Measurements from ENCODE around the gene VPS16. TPM values are rescaled to one million over a fixed set of nuclear protein-coding genes. Genes with fewer than 3 reads are reported as not detected.
A peak's percentile ranks its signal among the peaks of the same experiment; 100 is the strongest.

The VPS16 gene
- total and polyA plus RNA-seq, 2 of the 13 experiments (the other 11 are each of a cell fraction or from before 2014, with no cell fraction given) = 34.2 to 35.4 TPM

DNA sequence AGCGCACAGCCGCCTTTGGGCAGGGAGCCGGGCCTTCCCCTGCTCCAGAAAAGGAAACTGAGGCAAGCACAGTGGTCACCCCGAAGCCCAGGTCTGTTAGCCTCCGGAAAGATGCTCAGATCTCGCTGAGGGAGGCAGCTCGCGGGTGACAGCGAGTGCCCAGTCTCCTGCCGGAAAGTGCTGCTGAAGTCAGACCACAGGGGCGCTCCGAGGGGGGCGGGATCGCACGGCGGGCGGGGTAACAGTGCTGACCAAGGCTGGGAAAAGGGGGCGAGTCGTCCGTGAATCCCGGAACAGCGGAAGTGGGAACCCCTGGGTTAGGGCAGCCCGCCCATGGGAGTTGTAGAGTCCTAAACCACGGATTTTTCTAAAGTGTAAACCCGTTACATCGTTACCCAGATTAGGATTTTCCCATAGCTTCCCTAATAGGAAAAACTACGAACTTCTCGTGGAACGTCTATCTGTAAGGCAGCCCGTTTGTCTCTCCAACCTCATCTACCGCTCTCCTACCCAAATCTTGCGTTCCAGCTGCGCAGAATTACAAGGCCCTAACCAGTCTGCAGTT is 504 bp downstream of the VPS16 start (continued):
- TF ChIP-seq, protein P1, sequence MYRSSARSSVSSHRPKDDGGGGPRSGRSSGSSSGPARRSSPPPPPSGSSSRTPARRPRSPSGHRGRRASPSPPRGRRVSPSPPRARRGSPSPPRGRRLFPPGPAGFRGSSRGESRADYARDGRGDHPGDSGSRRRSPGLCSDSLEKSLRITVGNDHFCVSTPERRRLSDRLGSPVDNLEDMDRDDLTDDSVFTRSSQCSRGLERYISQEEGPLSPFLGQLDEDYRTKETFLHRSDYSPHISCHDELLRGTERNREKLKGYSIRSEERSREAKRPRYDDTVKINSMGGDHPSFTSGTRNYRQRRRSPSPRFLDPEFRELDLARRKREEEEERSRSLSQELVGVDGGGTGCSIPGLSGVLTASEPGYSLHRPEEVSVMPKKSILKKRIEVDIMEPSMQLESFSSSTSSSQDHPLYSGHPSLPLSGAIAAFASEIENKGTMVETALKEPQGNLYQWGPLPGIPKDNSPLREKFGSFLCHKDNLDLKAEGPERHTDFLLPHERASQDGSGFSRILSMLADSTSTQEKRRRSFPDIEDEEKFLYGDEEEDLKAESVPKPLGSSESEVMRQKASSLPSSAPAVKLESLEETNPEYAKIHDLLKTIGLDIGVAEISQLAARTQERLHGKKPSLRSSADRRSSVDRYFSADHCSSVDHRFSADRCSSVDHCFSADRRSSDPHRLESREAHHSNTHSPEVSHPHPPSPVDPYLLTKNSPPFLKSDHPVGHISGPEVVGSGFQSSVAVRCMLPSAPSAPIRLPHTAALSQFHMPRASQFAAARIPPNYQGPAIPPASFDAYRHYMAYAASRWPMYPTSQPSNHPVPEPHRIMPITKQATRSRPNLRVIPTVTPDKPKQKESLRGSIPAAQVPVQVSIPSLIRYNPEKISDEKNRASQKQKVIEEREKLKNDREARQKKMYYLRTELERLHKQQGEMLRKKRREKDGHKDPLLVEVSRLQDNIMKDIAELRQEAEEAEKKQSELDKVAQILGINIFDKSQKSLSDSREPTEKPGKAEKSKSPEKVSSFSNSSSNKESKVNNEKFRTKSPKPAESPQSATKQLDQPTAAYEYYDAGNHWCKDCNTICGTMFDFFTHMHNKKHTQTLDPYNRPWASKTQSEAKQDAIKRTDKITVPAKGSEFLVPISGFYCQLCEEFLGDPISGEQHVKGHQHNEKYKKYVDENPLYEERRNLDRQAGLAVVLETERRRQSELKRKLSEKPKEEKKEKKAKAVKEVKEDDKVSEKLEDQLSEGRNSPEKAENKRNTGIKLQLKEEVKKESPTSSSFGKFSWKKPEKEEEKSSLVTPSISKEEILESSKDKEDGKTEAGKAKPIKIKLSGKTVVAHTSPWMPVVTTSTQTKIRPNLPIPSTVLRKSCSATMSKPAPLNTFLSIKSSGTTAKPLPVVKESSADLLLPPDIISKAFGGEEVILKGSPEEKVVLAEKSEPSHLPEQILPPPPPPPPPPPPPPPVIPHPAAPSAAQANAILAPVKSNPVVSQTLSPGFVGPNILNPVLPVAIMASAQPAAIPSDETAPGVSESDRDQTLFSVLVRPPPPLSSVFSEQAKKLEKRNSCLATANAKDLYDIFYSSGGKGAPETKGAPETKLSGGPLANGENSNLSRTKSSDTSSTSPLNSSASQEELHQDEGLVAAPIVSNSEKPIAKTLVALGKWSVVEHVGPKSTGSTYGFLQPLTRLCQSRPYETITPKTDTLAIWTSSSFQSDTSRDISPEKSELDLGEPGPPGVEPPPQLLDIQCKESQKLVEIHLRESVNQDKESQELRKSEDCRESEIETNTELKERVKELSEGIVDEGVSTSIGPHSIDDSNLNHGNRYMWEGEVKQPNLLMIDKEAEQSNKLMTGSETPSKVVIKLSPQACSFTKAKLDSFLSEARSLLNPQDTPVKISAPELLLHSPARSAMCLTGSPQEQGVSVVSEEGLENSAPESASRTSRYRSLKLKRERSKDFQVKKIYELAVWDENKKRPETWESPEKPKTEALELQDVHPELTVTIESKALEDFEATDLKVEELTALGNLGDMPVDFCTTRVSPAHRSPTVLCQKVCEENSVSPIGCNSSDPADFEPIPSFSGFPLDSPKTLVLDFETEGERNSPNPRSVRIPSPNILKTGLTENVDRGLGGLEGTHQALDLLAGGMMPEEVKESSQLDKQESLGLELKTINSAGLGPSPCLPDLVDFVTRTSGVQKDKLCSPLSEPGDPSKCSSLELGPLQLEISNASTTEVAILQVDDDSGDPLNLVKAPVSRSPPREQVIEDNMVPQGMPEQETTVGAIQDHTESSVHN (CRISPR knock-in tag; IDR thresholded peaks at IDR 0.05) = no peak
- TF ChIP-seq MAZ (IDR thresholded peaks at IDR 0.05; ENCODE audit: borderline replicate concordance, low read depth, low read length) = no peak
- TF ChIP-seq MAZ (CRISPR knock-in tag; IDR thresholded peaks at IDR 0.05; ENCODE audit: low read depth) = peak; percentile 33; the same call in 1 of the 2 replicates
- peak; percentile 2 for TF ChIP-seq RBM39 (IDR thresholded peaks at IDR 0.05; ENCODE audit: low read depth, low read length, poor library complexity, severe bottlenecking)
- TF ChIP-seq EP300 (IDR thresholded peaks at IDR 0.05; ENCODE audit: low read depth in 2 of 2, low read length in 2 of 2) = peak in 1 of 2 experiments; percentile 22; a peak in 1 of 4 replicates
- TF ChIP-seq EP300 (CRISPR knock-in tag; IDR thresholded peaks at IDR 0.05; ENCODE audit: borderline replicate concordance) = no peak
- peak; percentile 18; the same call in 1 of the 2 replicates for TF ChIP-seq SIN3A (IDR thresholded peaks at IDR 0.05; ENCODE audit: borderline replicate concordance, low read depth, low read length)
- TF ChIP-seq ZNF570 (CRISPR knock-in tag; IDR thresholded peaks at IDR 0.05; ENCODE audit: borderline replicate concordance) = no peak
- TF ChIP-seq, protein P2, sequence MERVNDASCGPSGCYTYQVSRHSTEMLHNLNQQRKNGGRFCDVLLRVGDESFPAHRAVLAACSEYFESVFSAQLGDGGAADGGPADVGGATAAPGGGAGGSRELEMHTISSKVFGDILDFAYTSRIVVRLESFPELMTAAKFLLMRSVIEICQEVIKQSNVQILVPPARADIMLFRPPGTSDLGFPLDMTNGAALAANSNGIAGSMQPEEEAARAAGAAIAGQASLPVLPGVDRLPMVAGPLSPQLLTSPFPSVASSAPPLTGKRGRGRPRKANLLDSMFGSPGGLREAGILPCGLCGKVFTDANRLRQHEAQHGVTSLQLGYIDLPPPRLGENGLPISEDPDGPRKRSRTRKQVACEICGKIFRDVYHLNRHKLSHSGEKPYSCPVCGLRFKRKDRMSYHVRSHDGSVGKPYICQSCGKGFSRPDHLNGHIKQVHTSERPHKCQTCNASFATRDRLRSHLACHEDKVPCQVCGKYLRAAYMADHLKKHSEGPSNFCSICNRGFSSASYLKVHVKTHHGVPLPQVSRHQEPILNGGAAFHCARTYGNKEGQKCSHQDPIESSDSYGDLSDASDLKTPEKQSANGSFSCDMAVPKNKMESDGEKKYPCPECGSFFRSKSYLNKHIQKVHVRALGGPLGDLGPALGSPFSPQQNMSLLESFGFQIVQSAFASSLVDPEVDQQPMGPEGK (CRISPR knock-in tag; IDR thresholded peaks at IDR 0.05) = peak; percentile 90
- 0 out of 2 replicates have a peak, but pooled peaks have one; percentile 31 for TF ChIP-seq ZNF367 (CRISPR knock-in tag; IDR thresholded peaks at IDR 0.05; ENCODE audit: borderline replicate concordance)
- TF ChIP-seq, protein P3, sequence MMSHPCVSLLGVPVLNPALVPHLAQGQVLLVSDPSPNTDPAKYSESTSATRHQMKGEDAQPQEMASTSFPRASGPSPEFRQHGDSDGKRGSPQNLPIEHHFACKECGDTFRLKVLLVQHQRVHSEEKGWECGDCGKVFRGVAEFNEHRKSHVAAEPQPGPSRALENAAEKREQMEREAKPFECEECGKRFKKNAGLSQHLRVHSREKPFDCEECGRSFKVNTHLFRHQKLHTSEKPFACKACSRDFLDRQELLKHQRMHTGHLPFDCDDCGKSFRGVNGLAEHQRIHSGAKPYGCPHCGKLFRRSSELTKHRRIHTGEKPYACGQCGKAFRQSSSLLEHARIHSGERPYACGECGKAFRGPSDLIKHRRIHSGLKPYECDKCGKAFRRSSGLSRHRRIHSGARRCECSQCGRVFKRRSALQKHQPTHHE (CRISPR knock-in tag; IDR thresholded peaks at IDR 0.05; ENCODE audit: borderline replicate concordance) = peak; percentile 50
- peak; percentile 49 for TF ChIP-seq ZFX (CRISPR knock-in tag; IDR thresholded peaks at IDR 0.05; ENCODE audit: low read depth)
- TF ChIP-seq ZFP90 (CRISPR knock-in tag; IDR thresholded peaks at IDR 0.05; ENCODE audit: borderline replicate concordance) = peak; percentile 75
- TF ChIP-seq ZSCAN25 (CRISPR knock-in tag; IDR thresholded peaks at IDR 0.05) = 0 out of 2 replicates have a peak, but pooled peaks have one; percentile 23
- TF ChIP-seq, protein P4, sequence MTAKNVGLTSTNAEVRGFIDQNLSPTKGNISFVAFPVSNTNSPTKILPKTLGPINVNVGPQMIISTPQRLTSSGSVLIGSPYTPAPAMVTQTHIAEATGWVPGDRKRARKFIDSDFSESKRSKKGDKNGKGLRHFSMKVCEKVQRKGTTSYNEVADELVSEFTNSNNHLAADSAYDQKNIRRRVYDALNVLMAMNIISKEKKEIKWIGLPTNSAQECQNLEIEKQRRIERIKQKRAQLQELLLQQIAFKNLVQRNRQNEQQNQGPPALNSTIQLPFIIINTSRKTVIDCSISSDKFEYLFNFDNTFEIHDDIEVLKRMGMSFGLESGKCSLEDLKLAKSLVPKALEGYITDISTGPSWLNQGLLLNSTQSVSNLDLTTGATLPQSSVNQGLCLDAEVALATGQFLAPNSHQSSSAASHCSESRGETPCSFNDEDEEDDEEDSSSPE (CRISPR knock-in tag; IDR thresholded peaks at IDR 0.05) = 0 out of 2 replicates have a peak, but pooled peaks have one; percentile 24

All from HepG2 (cell line).